Large intestine (tissue), 3 donors: ENCODE results near the gene DNAJC18. TPM values are rescaled to one million over a fixed set of nuclear protein-coding genes. Genes with fewer than 3 reads are reported as not detected.

Source experiments
- DNase-seq, 2 donors: peaks; one replicate each; pipeline versions ENCODE4 v3.0.0 to v3.0.0-alpha.2; 2013
- H3K27ac ChIP-seq: one replicate; pipeline ENCODE4 v1.5.1; 2013; ENCODE audit warnings: low read length
- H3K27me3 ChIP-seq: 2 replicates; pipeline ENCODE4 v1.6.1; 2013; ENCODE audit warnings: low read length; ENCODE audit not compliant: control insufficient read depth, insufficient read depth
- H3K36me3 ChIP-seq: 2 replicates; pipeline ENCODE4 v1.6.1; 2013; ENCODE audit warnings: low read length; ENCODE audit not compliant: control insufficient read depth, insufficient read depth
- H3K4me1 ChIP-seq: one replicate; pipeline ENCODE4 v1.6.1; 2013; ENCODE audit warnings: low read length; ENCODE audit not compliant: control insufficient read depth, insufficient read depth
- H3K4me3 ChIP-seq: one replicate; pipeline ENCODE4 v1.5.1; 2013; ENCODE audit warnings: low read length
- H3K9me3 ChIP-seq: one replicate; pipeline ENCODE4 v1.6.1; 2013; ENCODE audit warnings: mild to moderate bottlenecking, low read depth, low read length, moderate library complexity; ENCODE audit not compliant: control insufficient read depth
- WGBS: methylation state at CpG from one replicate; pipeline ENCODE4 v1.1.5; 2013; ENCODE audit warnings: low lambda C conversion rate; ENCODE audit not compliant: insufficient coverage; 5-methylcytosine and 5-hydroxymethylcytosine counted together
- polyA plus RNA-seq: library from polyadenylated mRNA; unstranded; fragments of 120-200 nt; gene quantifications from one replicate; pipeline ENCODE4 v1.2.1, GENCODE V29; 2013

DNAJC18 gene
- polyA plus RNA-seq, 1 donor, result 8.7 TPM

DNA sequence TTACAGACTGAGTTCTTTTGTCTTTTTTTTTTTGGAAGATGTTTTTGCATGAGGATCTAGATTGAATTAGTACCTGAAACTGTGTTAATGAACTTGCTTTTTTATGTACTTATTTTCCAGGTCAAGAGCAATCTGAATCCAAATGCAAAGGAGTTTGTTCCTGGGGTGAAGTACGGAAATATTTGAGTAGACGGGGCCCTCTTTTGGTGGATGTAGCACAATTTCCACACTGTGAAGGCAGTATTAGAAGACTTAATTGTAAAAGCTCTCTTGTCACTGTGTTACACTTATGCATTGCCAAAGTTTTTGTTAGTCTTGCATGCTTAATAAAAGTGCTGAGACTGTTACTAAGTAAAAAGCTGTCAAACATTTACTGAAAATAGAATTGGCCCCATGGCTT, 70.7 kb downstream of the DNAJC18 start:
- Histone ChIP-seq H3K9me3 (no peaks in the 10 kb centered on the region), H3K27ac (no peak overlapping the region), H3K4me1 (peaks cover 3% of the 10 kb centered on the region), H3K4me3 (no peak overlapping the region), H3K27me3 (no peaks in the 10 kb centered on the region), H3K36me3 (peaks cover 63% of the 10 kb centered on the region)
- DNase-seq, result no peak
- no CpG with 5 or more reads among the region's 2 CpGs for WGBS

DNA sequence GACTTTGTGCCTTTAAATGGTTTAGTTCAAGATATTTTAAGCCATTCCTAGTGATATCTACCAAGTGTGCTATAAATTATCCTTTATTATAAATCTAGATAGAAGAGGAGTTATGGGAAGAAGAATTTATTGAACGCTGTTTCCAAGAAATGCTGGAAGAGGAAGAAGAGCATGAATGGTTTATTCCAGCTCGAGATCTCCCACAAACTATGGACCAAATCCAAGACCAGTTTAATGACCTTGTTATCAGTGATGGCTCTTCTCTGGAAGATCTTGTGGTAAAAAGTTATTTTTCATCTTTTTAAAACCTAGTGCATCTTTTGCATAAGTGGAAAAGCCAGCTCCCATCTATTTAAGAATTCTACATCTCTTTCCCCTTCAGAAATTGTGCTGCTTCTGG, 74.9 kb downstream of the DNAJC18 start:
- no peak overlapping the region for H3K27ac ChIP-seq
- DNase-seq, result no peak
- no peaks in the 10 kb centered on the region for H3K4me1 ChIP-seq
- no peaks in the 10 kb centered on the region for H3K9me3 ChIP-seq
- no peaks in the 10 kb centered on the region for H3K27me3 ChIP-seq
- 100% methylated on average over 1 of the region's 2 CpGs for WGBS
- peaks cover 43% of the 10 kb centered on the region for H3K36me3 ChIP-seq
- no peak overlapping the region for H3K4me3 ChIP-seq

DNA sequence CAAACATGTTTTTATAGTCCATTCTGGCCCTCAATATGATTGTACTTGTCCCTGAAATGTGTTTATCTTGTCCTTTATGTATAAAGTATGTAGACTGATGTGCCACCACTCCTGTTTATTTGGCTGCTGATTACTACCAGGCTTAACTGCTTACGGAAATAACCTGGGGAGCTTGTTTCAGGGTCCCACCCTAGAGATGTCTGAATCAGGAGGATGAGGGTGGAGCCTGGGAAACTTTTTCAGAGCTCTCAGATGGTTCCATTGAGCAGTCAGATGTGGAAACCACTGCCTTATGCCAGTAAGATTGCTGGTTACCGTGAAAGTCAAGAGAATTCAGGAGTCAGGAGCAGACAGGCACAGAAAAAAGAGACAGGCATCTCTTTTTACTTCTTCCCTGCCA, 75.4 kb downstream of the DNAJC18 start:
- H3K9me3 ChIP-seq, result no peaks in the 10 kb centered on the region
- no peaks in the 10 kb centered on the region for H3K27me3 ChIP-seq
- WGBS, result no CpG with 5 or more reads among the region's 2 CpGs
- H3K4me1 ChIP-seq, result no peaks in the 10 kb centered on the region
- H3K4me3 ChIP-seq, result no peak overlapping the region
- DNase-seq, result no peak
- no peak overlapping the region for H3K27ac ChIP-seq
- H3K36me3 ChIP-seq, result peaks cover 41% of the 10 kb centered on the region

DNA sequence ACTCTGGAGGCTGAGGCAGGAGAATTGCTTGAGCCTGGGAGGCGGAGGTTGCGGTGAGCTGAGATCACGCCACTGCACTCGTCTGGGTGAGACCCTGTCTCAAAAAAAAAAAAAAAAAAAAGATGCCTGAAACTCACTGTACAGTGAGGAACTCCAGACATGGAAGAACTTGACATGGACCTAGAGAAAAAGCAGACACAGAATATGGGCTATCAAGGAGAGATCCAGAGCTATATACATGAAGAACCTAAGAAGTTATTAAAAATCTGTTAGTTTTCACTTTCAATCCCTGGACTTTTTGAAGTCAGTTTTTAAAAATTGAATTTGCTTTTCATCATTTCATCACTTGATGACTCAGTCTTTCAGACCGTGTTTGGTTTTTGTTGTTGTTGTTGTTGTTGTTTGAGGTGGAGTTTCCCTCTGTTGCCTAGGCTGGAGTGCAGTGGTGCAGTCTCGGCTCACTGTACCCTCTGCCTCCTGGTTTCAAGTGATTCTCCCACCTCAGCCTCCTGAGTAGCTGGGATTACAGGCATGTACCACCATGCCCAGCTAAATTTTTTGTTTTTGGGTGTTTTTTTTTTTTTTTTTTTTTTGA, 77.4 kb downstream of the DNAJC18 start:
- Histone ChIP-seq H3K9me3 (no peaks in the 10 kb centered on the region), H3K36me3 (peaks cover 36% of the 10 kb centered on the region), H3K27me3 (no peaks in the 10 kb centered on the region), H3K4me1 (no peaks in the 10 kb centered on the region), H3K4me3 (no peak overlapping the region), H3K27ac (no peak overlapping the region)
- DNase-seq, result no peak
- no CpG with 5 or more reads among the region's 6 CpGs for whole genome bisulfite sequencing

DNA sequence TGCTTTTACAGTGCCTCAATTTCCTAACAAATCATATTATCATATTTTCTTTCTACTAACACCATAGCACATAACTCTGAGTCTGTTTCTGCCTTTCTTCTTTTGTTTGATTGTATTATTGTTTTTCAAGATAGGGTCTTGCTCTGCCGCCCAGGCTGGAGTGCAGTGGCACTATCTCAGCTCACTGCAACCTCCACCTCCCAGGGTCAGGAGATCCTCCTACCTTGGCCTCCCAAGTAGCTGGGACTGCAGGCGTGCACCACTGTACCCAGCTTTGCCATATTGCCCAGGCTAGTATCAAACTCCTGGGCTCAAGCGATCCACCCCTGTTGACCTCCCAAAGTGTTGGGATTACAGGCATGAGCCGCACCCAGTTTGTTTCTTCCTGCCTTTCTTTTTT, 78.9 kb downstream of the DNAJC18 start:
- H3K36me3 ChIP-seq, result peaks cover 21% of the 10 kb centered on the region
- H3K4me1 ChIP-seq, result no peaks in the 10 kb centered on the region
- no peaks in the 10 kb centered on the region for H3K27me3 ChIP-seq
- H3K4me3 ChIP-seq, result no peak overlapping the region
- no peak for DNase-seq
- H3K9me3 ChIP-seq, result no peaks in the 10 kb centered on the region
- WGBS, result 100% methylated on average over 1 of the region's 4 CpGs
- no peak overlapping the region for H3K27ac ChIP-seq

Other genes starting within 250 kb of the DNAJC18 start
- 40.2 TPM for gene SIL1, start 241.2 kb downstream of the DNAJC18 start, polyA plus RNA-seq
- gene MATR3, start 145.8 kb downstream of the DNAJC18 start, polyA plus RNA-seq, result 320 TPM
- 79.9 TPM for gene PAIP2, start 97.7 kb downstream of the DNAJC18 start, polyA plus RNA-seq
- gene SLC23A1, start 56.2 kb downstream of the DNAJC18 start, polyA plus RNA-seq, result 49.8 TPM
- 1.3 TPM for gene MZB1, start 49.6 kb downstream of the DNAJC18 start, polyA plus RNA-seq
- gene PROB1, start 44.4 kb downstream of the DNAJC18 start, polyA plus RNA-seq, result 2.1 TPM
- 11.3 TPM for gene SPATA24, start 35.4 kb downstream of the DNAJC18 start, polyA plus RNA-seq
- 21.6 TPM for gene ECSCR, start 23.2 kb upstream of the DNAJC18 start, polyA plus RNA-seq
- gene SMIM33, start 31.5 kb upstream of the DNAJC18 start, polyA plus RNA-seq, result not detected
- gene STING1, start 43.2 kb upstream of the DNAJC18 start, polyA plus RNA-seq, result 19.6 TPM
- 125 TPM for gene UBE2D2, start 121.8 kb upstream of the DNAJC18 start, polyA plus RNA-seq
- 70.3 TPM for gene CXXC5, start 208.8 kb upstream of the DNAJC18 start, polyA plus RNA-seq